Small intestine (tissue), 7 donors: ENCODE results near the gene LDLRAP1. TPM values are rescaled to one million over a fixed set of nuclear protein-coding genes. Genes with fewer than 3 reads are reported as not detected.
"Not testable (repeated sequence)": the region's sequence is repeated elsewhere in the genome, so short reads cannot be mapped to it uniquely, and the experiment has no call there.

Experiments
- DNase-seq, 2 donors: peaks; one replicate each; pipeline versions ENCODE4 v3.0.0 to v3.0.0-alpha.2; 2013
- FAIRE-seq: peaks from 2 replicates; lab custom pipeline; 2012; peaks lifted over from hg19 to GRCh38; lab: Jason Lieb, UNC
- H3K27ac ChIP-seq, 3 donors: one replicate each; pipeline ENCODE4 v1.5.1; 2013; ENCODE audit warnings: low read length in 2 of 3, mild to moderate bottlenecking in 2 of 3, control low read depth in 1 of 3, inconsistent platforms in 1 of 3, low read depth in 1 of 3, moderate library complexity in 1 of 3
- H3K27me3 ChIP-seq, 3 donors: one replicate each; pipeline ENCODE4 v1.6.1; 2013; ENCODE audit warnings: low read length in 3 of 3, inconsistent platforms in 1 of 3; ENCODE audit not compliant: control insufficient read depth in 3 of 3, insufficient read depth in 3 of 3
- H3K36me3 ChIP-seq, 3 donors: one replicate each; pipeline ENCODE4 v1.6.1; 2013; ENCODE audit warnings: low read length in 3 of 3, inconsistent platforms in 1 of 3, low read depth in 1 of 3, mild to moderate bottlenecking in 1 of 3, moderate library complexity in 1 of 3; ENCODE audit not compliant: control insufficient read depth in 3 of 3, insufficient read depth in 2 of 3
- H3K4me1 ChIP-seq, 3 donors: one replicate each; pipeline ENCODE4 v1.6.1; 2013; ENCODE audit warnings: low read length in 2 of 3, inconsistent platforms in 1 of 3, low read depth in 1 of 3, mild to moderate bottlenecking in 1 of 3, moderate library complexity in 1 of 3; ENCODE audit not compliant: control insufficient read depth in 3 of 3, insufficient read depth in 2 of 3
- H3K4me3 ChIP-seq, 3 donors: one replicate each; pipeline ENCODE4 v1.5.1; 2013; ENCODE audit warnings: low read length in 3 of 3, control low read depth in 1 of 3, inconsistent platforms in 1 of 3, low read depth in 1 of 3, mild to moderate bottlenecking in 1 of 3, moderate library complexity in 1 of 3
- H3K9me3 ChIP-seq, 2 donors: one replicate each; pipeline ENCODE4 v1.6.1; 2013; ENCODE audit warnings: low read depth in 1 of 2, low read length in 1 of 2; ENCODE audit not compliant: control insufficient read depth in 2 of 2, insufficient read depth in 1 of 2
- WGBS, 3 donors: extraction: QIAGEN DNeasy Blood & Tissue Kit; methylation state at CpG; one replicate each; pipeline ENCODE4 v1.1.7; 2013; 5-methylcytosine and 5-hydroxymethylcytosine counted together
- polyA plus RNA-seq, 4 donors: library from polyadenylated mRNA; stranded (reverse) in 3 of 4; unstranded in 1 of 4; fragments of 200-250 nt in 3 of 4; fragments of 120-200 nt in 1 of 4; gene quantifications; one replicate each; pipeline versions ENCODE4 v1.2.1 to v1.2.3, GENCODE V29; 2013
- donor health status: healthy with polysubstance abuse.
- donor health status: control.
- donor health status: control.
- donor health status: Bipolar disorder and iron deficiency.
- donor health status: healthy.

LDLRAP1 gene
- polyA plus RNA-seq, 4 donors = 9.5 to 23.3 (median 15.6) TPM

- peak in 1 of 2 donors; percentile 49 for DNase-seq
- not testable (repeated sequence) for H3K36me3 ChIP-seq, FAIRE-seq, H3K27ac ChIP-seq, H3K27me3 ChIP-seq, H3K4me1 ChIP-seq, H3K4me3 ChIP-seq
- peaks cover 0 to 12% of the 10 kb centered on the region in 2 donors for H3K9me3 ChIP-seq
- 48 to 72% (median 51%) methylated on average over 5 of the region's 5 CpGs for WGBS, 3 donors
These were observed 57.7 kb downstream of the LDLRAP1 start for GRCh38 chr1:25600971-25601699.

- H3K27ac ChIP-seq, H3K4me3 ChIP-seq, H3K9me3 ChIP-seq, DNase-seq, H3K27me3 ChIP-seq, H3K36me3 ChIP-seq, H3K4me1 ChIP-seq, FAIRE-seq: not testable (repeated sequence)
- WGBS, 3 donors = 91 to 98% (median 92%) methylated on average over 9 to 44 of the region's 55 CpGs
These were observed 60.6 kb downstream of the LDLRAP1 start for GRCh38 chr1:25603779-25604538.

GRCh38 chr1:25607123-25607522 lies 63.7 kb downstream of the LDLRAP1 start:
- Histone ChIP-seq H3K4me1 (peaks cover 0 to 2% (median 0%) of the 10 kb centered on the region in 3 donors), H3K9me3 (no peaks in the 10 kb centered on the region), H3K36me3 (no peaks in the 10 kb centered on the region), H3K27me3 (peaks cover 0 to 6% (median 0%) of the 10 kb centered on the region in 3 donors), H3K27ac (no peak overlapping the region), H3K4me3 (no peak overlapping the region)
- FAIRE-seq = no peak
- DNase-seq = no peak
- WGBS, 3 donors = 87 to 92% (median 92%) methylated on average over 5 of the region's 5 CpGs

GRCh38 chr1:25608488-25609178 lies 65.2 kb downstream of the LDLRAP1 start:
- FAIRE-seq = peak; percentile 57
- Histone ChIP-seq H3K27me3 (peaks cover 0 to 6% (median 0%) of the 10 kb centered on the region in 3 donors), H3K4me1 (peaks cover 0 to 2% (median 0%) of the 10 kb centered on the region in 3 donors), H3K27ac (no peak overlapping the region), H3K9me3 (no peaks in the 10 kb centered on the region), H3K36me3 (no peaks in the 10 kb centered on the region), H3K4me3 (no peak overlapping the region)
- peak; percentile 86 to 87 for DNase-seq
- 12 to 20% (median 18%) methylated on average over 15 of the region's 15 CpGs for WGBS, 3 donors

- WGBS, 3 donors = 59 to 69% (median 64%) methylated on average over 6 of the region's 6 CpGs
- no peak for FAIRE-seq
These were observed 66.5 kb downstream of the LDLRAP1 start for GRCh38 chr1:25609921-25610320.

GRCh38 chr1:25610822-25611630 lies 67.6 kb downstream of the LDLRAP1 start:
- WGBS, 3 donors = 24 to 55% (median 43%) methylated on average over 8 of the region's 8 CpGs
- no peak overlapping the region for H3K4me3 ChIP-seq
- no peaks in the 10 kb centered on the region for H3K36me3 ChIP-seq
- DNase-seq (peak in 1 of 2 donors; percentile 23), FAIRE-seq (no peak)
- H3K27me3 ChIP-seq = peaks cover 0 to 9% (median 0%) of the 10 kb centered on the region in 3 donors
- H3K4me1 ChIP-seq = peaks cover 0 to 5% (median 0%) of the 10 kb centered on the region in 3 donors
- H3K9me3 ChIP-seq = no peaks in the 10 kb centered on the region
- H3K27ac ChIP-seq = no peak overlapping the region

More at GRCh38 chr1:25609921-25610320, 66.5 kb downstream of the LDLRAP1 start:
- H3K27me3 ChIP-seq = peaks cover 0 to 9% (median 0%) of the 10 kb centered on the region in 3 donors
- no peak overlapping the region for H3K4me3 ChIP-seq
- H3K4me1 ChIP-seq = peaks cover 0 to 2% (median 0%) of the 10 kb centered on the region in 3 donors
- no peak overlapping the region for H3K27ac ChIP-seq
- no peaks in the 10 kb centered on the region for H3K9me3 ChIP-seq
- no peaks in the 10 kb centered on the region for H3K36me3 ChIP-seq
- no peak for DNase-seq

GRCh38 chr1:25611843-25612242 lies 68.4 kb downstream of the LDLRAP1 start:
- WGBS, 3 donors = 87 to 95% (median 91%) methylated on average over 1 of the region's 1 CpG

More at GRCh38 chr1:25611843-25612242, 68.4 kb downstream of the LDLRAP1 start:
- Histone ChIP-seq H3K4me1 (peaks cover 0 to 7% (median 0%) of the 10 kb centered on the region in 3 donors), H3K4me3 (no peak overlapping the region), H3K36me3 (no peaks in the 10 kb centered on the region), H3K9me3 (no peaks in the 10 kb centered on the region), H3K27me3 (peaks cover 0 to 9% (median 0%) of the 10 kb centered on the region in 3 donors), H3K27ac (no peak overlapping the region)
- FAIRE-seq (no peak), DNase-seq (no peak)
